Measurements from ENCODE around the gene PEG3. TPM values are rescaled to one million over a fixed set of nuclear protein-coding genes. Genes with fewer than 3 reads are reported as not detected.
"Not testable (repeated sequence)": the region's sequence is repeated elsewhere in the genome, so short reads cannot be mapped to it uniquely, and the experiment has no call there.

PEG3 gene
- total RNA-seq, 1 donor from 2014 or later: not detected

DNA sequence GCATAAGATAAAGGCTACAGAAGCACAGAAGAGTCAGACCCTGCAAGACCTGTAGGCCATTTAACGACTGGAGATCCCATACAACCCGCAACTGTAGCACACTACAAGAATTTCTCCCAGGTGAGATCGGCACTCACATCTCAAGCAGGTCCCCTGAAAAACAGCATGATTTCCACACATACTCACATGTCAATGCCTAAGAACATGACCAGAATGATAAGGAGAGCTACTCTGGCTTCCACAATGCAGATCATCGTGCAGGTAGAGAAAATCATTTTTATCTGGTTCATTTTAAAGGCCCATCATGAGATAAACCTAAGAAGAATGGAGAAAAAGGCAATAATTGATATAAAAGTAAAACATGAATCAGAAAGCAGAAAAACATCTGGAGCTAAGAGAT lies 17.5 kb upstream of the PEG3 start:
- no peak for DNase-seq (ENCODE audit: extremely low spot score, unreplicated experiment)
- no peak overlapping the region for H3K4me3 Mint-ChIP-seq (ENCODE audit: unreplicated experiment)
- no peaks in the 10 kb centered on the region for H3K27me3 Mint-ChIP-seq (ENCODE audit: unreplicated experiment)
- no peak overlapping the region for H3K27ac Mint-ChIP-seq (ENCODE audit: unreplicated experiment)
- H3K9me3 Mint-ChIP-seq (ENCODE audit: unreplicated experiment): peaks cover 35% of the 10 kb centered on the region
- H3K36me3 Mint-ChIP-seq (ENCODE audit: unreplicated experiment): no peaks in the 10 kb centered on the region
- no peaks in the 10 kb centered on the region for H3K4me1 Mint-ChIP-seq (ENCODE audit: unreplicated experiment)
- TF ChIP-seq, protein P1, sequence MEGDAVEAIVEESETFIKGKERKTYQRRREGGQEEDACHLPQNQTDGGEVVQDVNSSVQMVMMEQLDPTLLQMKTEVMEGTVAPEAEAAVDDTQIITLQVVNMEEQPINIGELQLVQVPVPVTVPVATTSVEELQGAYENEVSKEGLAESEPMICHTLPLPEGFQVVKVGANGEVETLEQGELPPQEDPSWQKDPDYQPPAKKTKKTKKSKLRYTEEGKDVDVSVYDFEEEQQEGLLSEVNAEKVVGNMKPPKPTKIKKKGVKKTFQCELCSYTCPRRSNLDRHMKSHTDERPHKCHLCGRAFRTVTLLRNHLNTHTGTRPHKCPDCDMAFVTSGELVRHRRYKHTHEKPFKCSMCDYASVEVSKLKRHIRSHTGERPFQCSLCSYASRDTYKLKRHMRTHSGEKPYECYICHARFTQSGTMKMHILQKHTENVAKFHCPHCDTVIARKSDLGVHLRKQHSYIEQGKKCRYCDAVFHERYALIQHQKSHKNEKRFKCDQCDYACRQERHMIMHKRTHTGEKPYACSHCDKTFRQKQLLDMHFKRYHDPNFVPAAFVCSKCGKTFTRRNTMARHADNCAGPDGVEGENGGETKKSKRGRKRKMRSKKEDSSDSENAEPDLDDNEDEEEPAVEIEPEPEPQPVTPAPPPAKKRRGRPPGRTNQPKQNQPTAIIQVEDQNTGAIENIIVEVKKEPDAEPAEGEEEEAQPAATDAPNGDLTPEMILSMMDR (IDR thresholded peaks at IDR 0.05): no peak

DNA sequence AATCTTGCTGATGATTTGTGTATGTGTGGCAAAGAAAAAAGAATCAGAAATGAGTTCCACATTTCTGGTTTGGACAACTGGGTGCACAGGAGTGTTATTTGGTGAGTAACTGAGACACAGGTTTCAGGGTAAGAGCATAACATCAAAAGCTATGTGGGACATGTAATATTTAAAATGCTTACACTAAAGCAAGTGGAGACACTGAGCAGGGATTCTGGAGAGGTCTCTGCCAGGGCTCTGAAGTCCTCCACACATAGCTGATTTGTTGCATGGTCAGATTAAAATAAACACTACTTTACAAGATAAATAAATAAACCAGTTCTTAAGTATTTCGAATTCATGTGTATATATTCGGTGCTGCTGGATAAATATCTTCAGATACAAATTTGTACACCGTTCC lies 16.3 kb upstream of the PEG3 start:
- Mint-ChIP-seq H3K27ac (ENCODE audit: unreplicated experiment) (no peak overlapping the region), H3K4me1 (ENCODE audit: unreplicated experiment) (no peaks in the 10 kb centered on the region)

DNA sequence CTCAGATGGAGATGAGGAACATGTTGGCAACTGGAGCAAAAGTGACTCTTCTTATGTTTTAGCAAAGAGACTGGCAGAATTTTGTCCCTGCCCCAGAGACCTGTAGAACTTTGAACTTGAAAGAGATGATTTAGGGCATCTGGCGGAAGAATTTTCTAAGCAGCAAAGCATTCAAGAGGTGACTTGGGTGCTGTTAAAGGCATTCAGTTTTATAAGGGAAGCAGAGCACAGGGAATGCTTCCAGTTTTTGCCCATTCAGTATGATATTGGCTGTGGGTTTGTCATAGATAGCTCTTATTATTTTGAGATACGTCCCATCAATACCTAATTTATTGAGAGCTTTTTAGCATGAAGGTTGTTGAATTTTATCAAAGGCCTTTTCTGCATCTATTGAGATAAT lies 11.8 kb upstream of the PEG3 start:
- not testable (repeated sequence) for H3K27me3 Mint-ChIP-seq (ENCODE audit: unreplicated experiment); H3K4me1 Mint-ChIP-seq (ENCODE audit: unreplicated experiment); H3K4me3 Mint-ChIP-seq (ENCODE audit: unreplicated experiment); H3K27ac Mint-ChIP-seq (ENCODE audit: unreplicated experiment); DNase-seq (ENCODE audit: extremely low spot score, unreplicated experiment); H3K36me3 Mint-ChIP-seq (ENCODE audit: unreplicated experiment)
- peaks cover 49% of the 10 kb centered on the region for H3K9me3 Mint-ChIP-seq (ENCODE audit: unreplicated experiment)

More for the DNA sequence above, 16.3 kb upstream of the PEG3 start:
- no peaks in the 10 kb centered on the region for H3K27me3 Mint-ChIP-seq (ENCODE audit: unreplicated experiment)
- H3K4me3 Mint-ChIP-seq (ENCODE audit: unreplicated experiment): no peak overlapping the region
- H3K36me3 Mint-ChIP-seq (ENCODE audit: unreplicated experiment): no peaks in the 10 kb centered on the region
- H3K9me3 Mint-ChIP-seq (ENCODE audit: unreplicated experiment): peaks cover 39% of the 10 kb centered on the region
- TF ChIP-seq, protein P1 (IDR thresholded peaks at IDR 0.05): no peak
- no peak for DNase-seq (ENCODE audit: extremely low spot score, unreplicated experiment)

DNA sequence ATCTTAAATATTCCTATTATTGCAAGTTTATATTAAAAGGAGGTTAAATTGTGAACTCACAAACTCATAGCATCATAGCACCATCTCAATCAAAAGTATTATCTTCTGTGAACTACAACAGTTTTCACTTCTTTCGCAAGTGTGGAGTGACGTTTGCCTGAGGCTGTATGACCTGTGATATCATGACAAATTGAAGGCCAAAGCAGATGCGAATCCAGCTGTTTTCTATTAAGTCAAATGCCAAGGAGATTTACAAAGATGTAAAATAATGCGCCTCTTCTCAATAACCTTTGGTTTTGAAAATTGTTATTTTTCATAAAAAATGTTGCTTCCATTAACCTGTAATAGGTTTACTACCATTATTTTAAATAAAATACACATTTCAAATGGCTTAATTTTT lies 7.6 kb upstream of the PEG3 start:
- no peaks in the 10 kb centered on the region for H3K36me3 Mint-ChIP-seq (ENCODE audit: unreplicated experiment)
- TF ChIP-seq, protein P1 (IDR thresholded peaks at IDR 0.05): no peak
- H3K9me3 Mint-ChIP-seq (ENCODE audit: unreplicated experiment): peaks cover 54% of the 10 kb centered on the region
- H3K27me3 Mint-ChIP-seq (ENCODE audit: unreplicated experiment): no peaks in the 10 kb centered on the region
- H3K27ac Mint-ChIP-seq (ENCODE audit: unreplicated experiment): no peak overlapping the region
- no peaks in the 10 kb centered on the region for H3K4me1 Mint-ChIP-seq (ENCODE audit: unreplicated experiment)
- no peak for DNase-seq (ENCODE audit: extremely low spot score, unreplicated experiment)
- no peak overlapping the region for H3K4me3 Mint-ChIP-seq (ENCODE audit: unreplicated experiment)

DNA sequence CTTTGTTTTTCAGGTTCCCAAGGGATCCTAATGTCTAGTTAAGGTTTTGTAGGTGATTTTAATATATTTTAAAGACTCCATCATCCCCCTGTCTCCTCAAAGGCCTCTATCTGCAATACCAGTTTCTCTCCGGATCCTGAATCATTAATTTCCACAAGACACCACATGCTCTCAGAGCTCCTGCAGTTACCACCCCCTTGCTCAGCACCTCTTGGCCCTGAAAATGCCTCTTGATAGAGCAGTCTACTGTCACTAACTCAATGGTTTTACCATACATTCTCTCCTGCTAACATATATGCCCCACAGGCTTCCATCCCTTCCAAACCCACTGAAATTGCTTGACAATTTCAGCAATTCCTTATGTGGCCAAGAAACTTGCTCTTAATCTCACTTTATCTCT lies 1.9 kb upstream of the PEG3 start:
- no peak for DNase-seq (ENCODE audit: extremely low spot score, unreplicated experiment)
- TF ChIP-seq, protein P1 (IDR thresholded peaks at IDR 0.05): no peak
- Mint-ChIP-seq H3K27me3 (ENCODE audit: unreplicated experiment) (no peaks in the 10 kb centered on the region), H3K27ac (ENCODE audit: unreplicated experiment) (no peak overlapping the region), H3K36me3 (ENCODE audit: unreplicated experiment) (peaks cover 4% of the 10 kb centered on the region), H3K4me3 (ENCODE audit: unreplicated experiment) (no peak overlapping the region), H3K9me3 (ENCODE audit: unreplicated experiment) (peaks cover 25% of the 10 kb centered on the region), H3K4me1 (ENCODE audit: unreplicated experiment) (no peaks in the 10 kb centered on the region)

DNA sequence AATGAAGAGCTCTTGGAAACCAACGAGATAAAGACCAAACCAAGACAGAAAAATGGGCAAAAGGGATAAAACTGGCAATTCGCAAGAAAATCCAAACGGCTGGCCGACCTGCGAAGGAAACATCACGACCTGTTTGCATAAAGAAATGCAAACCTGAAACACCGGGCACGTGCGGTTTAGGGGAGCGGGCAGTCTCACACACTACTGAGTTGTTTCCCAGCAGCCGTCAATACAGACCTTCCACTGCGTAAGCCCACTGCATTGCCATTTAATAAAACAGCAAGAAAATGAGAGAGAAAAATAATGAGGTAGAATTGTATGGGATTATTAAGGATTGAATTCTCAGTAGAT lies 642 bp upstream of the PEG3 start:
- TF ChIP-seq, protein P1 (IDR thresholded peaks at IDR 0.05): no peak
- Mint-ChIP-seq H3K4me1 (ENCODE audit: unreplicated experiment) (no peaks in the 10 kb centered on the region), H3K4me3 (ENCODE audit: unreplicated experiment) (no peak overlapping the region), H3K27ac (ENCODE audit: unreplicated experiment) (no peak overlapping the region), H3K27me3 (ENCODE audit: unreplicated experiment) (no peaks in the 10 kb centered on the region), H3K36me3 (ENCODE audit: unreplicated experiment) (peaks cover 4% of the 10 kb centered on the region), H3K9me3 (ENCODE audit: unreplicated experiment) (peaks cover 17% of the 10 kb centered on the region)
- no peak for DNase-seq (ENCODE audit: extremely low spot score, unreplicated experiment)
